Left forelimb (tissue), 1 donor: ENCODE measurements around the gene SLC6A7.

Source experiments
- DNase-seq: peaks from one replicate; pipeline ENCODE4 v3.0.0-alpha.2; 2018; ENCODE audit warnings: low spot score

The SLC6A7 gene

DNA sequence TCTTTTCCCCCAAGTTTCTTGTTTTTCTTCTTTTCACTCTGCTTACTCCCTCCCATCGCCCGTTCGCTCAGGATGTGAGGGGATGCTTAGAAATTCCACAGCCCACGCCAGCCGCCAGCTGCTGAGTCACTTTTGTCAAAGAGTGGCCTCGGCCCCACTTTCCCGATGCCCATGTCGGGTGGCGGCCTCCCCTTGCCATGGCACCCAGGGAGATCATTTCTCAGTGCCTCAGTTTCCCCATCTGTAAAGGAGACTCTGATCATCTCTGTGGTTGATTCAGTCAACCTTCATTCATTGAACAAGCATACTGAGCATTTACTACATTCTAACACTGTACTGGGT is 33.9 kb upstream of the SLC6A7 start:
- no peak for DNase-seq

DNA sequence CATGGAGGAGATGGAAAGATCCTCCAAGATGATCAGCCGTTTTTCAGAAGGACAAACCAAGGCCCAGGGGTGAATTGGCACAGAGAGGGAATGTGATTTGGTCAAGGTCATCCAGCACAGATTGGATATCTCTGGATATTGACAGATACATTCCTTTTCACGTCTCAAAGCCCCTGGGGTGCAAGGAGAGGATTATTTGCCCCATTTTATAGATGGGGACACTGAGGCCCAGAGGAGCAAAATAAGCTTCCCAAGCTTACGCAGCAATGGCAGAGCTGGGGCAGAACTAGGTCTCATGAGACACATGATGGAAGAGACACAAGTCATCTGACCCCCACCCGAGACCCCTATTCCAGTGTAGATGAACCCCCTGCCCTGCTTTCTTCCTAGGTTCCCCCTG is 33.3 kb upstream of the SLC6A7 start:
- no peak for DNase-seq

DNA sequence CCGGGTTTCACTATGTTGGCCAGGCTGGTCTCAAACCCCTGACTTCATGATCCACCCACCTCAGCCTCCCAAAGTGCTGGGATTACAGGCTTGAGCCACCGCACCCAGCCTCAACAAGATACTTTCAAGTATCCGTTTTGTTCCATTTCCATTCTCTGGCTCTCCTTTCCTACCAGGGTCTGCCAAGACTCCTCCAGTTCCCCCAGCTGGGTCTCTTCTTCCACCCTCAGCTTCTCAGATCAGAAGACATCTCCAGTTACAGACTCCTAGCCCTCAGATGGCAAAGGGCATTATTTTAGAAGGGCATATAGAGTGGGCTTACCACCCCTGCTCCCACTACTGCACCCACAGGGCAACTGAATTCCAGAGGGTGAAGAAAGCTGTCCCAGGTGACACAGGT is 32.7 kb upstream of the SLC6A7 start:
- no peak for DNase-seq

GRCh38 chr5:150158170-150158949 is 31.5 kb upstream of the SLC6A7 start:
- no peak for DNase-seq

- no peak for DNase-seq
Measured at GRCh38 chr5:150159031-150159430, 30.8 kb upstream of the SLC6A7 start.

- no peak for DNase-seq
Measured at GRCh38 chr5:150159741-150160179, 30.1 kb upstream of the SLC6A7 start.

- DNase-seq = no peak
Measured at GRCh38 chr5:150160448-150161081, 29.3 kb upstream of the SLC6A7 start.

- DNase-seq = peak; percentile 87
Measured at GRCh38 chr5:150161242-150162141, 28.4 kb upstream of the SLC6A7 start.

- no peak for DNase-seq
Measured at GRCh38 chr5:150162142-150162513, 27.7 kb upstream of the SLC6A7 start.

GRCh38 chr5:150163035-150163434 is 26.8 kb upstream of the SLC6A7 start:
- DNase-seq = no peak

GRCh38 chr5:150163547-150164059 is 26.3 kb upstream of the SLC6A7 start:
- DNase-seq = peak; percentile 83

GRCh38 chr5:150164211-150164980 is 25.5 kb upstream of the SLC6A7 start:
- DNase-seq = peak; percentile 78

- DNase-seq = no peak
Measured at GRCh38 chr5:150166037-150166649, 23.7 kb upstream of the SLC6A7 start.

- no peak for DNase-seq
Measured at GRCh38 chr5:150166650-150167511, 23.0 kb upstream of the SLC6A7 start, which contains the start of gene CDX1. Gene CDX1, plus strand, starts transcription at chr5:150166778. Its CDS starts 99 bp downstream, at chr5:150166877.

DNA sequence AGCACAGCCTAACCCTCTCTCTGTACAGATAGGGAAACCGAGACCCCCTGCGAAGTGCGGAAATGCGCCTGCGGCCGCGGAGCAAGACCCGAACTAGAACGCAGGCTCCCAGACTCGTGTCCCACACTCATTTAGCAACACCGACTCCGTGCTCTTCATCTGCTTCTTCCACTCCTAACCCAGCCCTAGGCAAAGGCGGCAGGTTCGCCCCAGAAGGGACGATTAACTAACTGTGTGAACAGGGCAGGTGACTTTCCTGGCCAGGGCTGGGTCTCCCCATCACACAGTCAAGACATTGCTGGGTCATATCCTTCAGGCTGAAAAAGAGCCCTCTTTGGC is 22.4 kb upstream of the SLC6A7 start:
- no peak for DNase-seq

- DNase-seq = no peak
Measured at GRCh38 chr5:150167908-150168307, 22.0 kb upstream of the SLC6A7 start.

GRCh38 chr5:150168864-150169263 is 21.0 kb upstream of the SLC6A7 start:
- no peak for DNase-seq

DNA sequence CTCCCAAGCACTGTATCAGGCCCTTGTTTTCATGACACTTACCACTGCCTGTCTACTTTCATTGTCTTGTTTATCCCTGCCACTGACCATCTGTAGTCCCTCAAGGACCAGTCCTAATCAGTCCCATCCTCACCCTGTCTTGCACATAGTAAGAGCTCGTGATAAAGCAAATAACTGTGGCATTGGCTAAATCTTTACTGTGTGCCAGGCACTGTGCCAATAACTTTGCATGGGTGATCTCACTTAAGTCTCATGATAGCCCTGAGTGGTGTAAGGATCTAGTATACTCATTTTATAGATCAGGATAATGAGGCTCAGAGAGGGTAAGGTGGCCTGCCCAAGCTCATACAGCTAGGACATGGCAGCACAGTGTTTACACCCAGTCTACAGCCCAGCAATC is 17.7 kb upstream of the SLC6A7 start:
- DNase-seq = no peak

GRCh38 chr5:150172556-150172955 is 17.3 kb upstream of the SLC6A7 start:
- no peak for DNase-seq

DNA sequence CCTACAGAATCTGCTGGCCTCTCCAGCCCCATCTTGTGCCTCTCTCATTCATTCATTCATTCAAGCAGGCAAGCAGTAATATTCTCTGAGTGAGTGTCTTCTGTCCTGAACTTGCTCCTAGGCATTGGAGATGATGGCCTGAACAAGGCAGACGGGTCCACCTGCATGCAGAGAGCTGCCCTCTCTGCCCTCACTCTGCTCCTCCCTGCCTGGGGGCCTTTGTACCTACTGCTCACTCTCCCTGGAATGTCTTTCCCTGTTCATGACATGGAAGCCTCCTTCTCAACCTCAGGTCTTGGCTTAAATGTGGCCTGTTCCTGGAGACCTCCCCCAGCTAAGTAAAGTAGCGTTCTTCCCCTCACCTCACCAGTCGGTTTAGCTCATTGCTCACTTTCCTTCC is 16.7 kb upstream of the SLC6A7 start:
- no peak for DNase-seq
